RCC 7860 (cell line): ENCODE measurements around the gene CMTR2.
"Not testable (repeated sequence)": the region's sequence is repeated elsewhere in the genome, so short reads cannot be mapped to it uniquely, and the experiment has no call there.

Experiments used
- DNase-seq: peaks from one replicate; pipeline ENCODE4 v3.0.0-alpha.2; 2015; ENCODE audit warnings: low spot score
- FAIRE-seq: peaks from 2 replicates; lab custom pipeline; 2012; peaks lifted over from hg19 to GRCh38; lab: Jason Lieb, UNC

Gene CMTR2, protein sequence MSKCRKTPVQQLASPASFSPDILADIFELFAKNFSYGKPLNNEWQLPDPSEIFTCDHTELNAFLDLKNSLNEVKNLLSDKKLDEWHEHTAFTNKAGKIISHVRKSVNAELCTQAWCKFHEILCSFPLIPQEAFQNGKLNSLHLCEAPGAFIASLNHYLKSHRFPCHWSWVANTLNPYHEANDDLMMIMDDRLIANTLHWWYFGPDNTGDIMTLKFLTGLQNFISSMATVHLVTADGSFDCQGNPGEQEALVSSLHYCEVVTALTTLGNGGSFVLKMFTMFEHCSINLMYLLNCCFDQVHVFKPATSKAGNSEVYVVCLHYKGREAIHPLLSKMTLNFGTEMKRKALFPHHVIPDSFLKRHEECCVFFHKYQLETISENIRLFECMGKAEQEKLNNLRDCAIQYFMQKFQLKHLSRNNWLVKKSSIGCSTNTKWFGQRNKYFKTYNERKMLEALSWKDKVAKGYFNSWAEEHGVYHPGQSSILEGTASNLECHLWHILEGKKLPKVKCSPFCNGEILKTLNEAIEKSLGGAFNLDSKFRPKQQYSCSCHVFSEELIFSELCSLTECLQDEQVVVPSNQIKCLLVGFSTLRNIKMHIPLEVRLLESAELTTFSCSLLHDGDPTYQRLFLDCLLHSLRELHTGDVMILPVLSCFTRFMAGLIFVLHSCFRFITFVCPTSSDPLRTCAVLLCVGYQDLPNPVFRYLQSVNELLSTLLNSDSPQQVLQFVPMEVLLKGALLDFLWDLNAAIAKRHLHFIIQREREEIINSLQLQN

GRCh38 chr16:71288890-71289731 is at the start of gene CMTR2:
Gene CMTR2, minus strand, starts transcription at chr16:71289402. Its CDS starts 3,482 bp downstream, at chr16:71285920.
- FAIRE-seq, result peak; percentile 39
- peak; percentile 86 for DNase-seq

DNA sequence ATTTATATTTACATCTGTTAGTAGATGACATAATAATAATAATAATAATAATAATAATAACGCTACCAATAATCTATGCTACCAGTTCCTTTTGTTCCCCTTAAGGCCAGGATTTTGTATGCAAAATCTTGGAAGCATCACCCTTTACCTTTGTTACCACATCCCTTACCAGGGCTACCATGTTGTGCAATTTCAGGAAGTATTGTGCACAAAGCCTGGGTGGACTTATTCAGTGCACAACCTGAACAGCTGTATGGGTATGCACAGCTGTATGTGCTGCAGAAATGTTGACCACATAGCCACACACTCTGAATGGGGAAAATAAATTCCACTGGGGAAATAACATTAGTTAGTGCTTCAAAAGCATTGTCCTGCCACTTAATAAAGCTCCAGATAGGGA is 49.4 kb upstream of the CMTR2 start:
- FAIRE-seq (no peak), DNase-seq (no peak)

DNA sequence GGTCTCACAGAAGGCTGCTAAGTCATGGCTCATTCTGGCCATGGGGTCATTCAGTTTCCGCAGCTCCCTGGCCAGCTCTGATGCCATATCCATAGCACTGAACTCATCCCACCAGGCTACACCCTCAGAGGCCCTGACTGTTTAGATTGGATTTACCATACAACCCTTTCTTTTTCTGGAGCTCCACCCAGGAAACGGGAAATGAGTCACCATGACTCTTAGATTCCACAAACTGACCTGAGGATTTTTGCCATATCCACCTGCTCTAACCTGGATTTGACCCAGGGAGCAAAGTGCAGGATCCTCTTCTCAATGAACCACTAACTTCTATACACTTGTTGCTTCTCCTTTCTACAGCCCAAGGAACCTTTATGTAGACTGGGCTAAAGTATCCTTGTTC is 49.0 kb upstream of the CMTR2 start:
- peak; percentile 53 for DNase-seq
- FAIRE-seq, result no peak

GRCh38 chr16:71337631-71338030 is 48.4 kb upstream of the CMTR2 start:
- no peak for DNase-seq
- no peak for FAIRE-seq

DNA sequence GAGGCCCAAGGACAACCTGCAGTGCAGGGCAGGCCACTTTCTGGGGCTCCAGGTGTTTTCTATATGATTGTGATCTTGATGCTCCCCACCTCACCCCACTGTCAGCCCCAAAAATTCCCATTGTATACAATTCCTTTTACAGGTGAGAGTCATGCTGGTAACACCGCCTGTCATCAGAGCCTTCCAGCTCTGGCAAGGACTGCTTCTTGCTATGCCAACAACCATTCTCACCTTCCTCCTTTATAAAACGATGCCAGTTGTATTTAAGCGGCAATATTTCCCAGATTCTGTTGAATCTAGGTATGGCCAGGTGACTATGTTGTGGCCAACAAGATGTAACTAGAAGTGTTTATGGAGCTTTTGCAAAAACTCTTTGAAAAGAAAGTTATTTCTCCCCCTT is 38.9 kb upstream of the CMTR2 start:
- DNase-seq (no peak), FAIRE-seq (no peak)

DNA sequence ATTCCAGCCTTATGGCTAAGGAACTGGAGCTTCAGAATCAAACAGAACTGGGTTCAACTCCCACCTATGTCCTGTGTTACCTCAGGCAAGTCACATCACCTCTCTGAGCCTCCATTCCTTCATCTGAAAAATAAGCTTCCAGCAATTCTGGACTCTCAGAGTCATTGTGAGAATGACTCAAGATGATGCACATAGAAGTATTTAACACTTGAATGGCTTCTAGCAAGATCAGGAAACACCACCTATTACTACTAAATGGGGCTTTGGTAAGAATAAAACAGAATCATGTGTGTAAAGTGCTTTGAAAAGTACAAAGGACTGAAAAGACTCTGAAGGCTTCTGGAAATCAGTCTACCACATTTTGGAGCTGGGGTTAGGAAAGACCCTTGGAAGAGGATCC is 38.5 kb upstream of the CMTR2 start:
- DNase-seq, result peak; percentile 17
- FAIRE-seq, result no peak

DNA sequence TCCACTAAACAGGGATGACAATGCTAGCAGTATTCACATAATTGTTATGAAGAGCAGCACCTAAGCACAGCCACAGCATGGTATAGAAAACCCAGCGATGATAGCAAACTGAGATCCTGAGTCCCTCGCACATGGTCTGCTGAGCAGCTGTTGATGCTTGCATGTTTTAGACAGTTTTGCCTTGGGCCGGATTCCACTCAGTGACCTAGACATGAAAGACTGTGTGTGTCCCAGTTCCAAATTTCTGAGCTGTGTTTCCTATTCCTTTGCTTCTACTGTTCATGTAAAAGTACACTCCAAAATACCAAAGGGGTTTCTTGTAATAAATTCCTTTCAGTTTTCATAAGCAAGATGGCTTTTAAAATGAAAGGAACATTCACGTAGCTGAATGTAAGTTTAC is 30.8 kb upstream of the CMTR2 start:
- DNase-seq (no peak), FAIRE-seq (no peak)

DNA sequence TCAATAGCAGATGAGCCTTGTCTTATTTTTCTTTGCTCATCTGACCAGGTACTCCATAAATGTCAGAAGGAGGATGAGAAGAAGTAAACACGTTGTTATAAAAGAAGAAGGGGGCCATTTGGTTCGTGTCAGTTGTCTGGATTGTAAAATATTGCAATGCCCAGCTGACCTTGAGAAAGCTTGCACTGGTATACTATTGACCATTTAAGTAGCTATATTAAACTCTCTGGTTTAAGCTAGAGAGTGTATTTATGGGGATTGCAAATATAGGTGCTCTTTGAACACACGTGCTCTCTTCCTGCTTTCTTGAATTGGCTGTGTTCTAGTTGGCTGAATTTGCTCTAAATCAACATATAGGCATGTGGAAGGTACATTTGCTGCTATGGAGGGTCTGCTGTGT is 26.1 kb upstream of the CMTR2 start:
- FAIRE-seq (no peak), DNase-seq (no peak)

- not testable (repeated sequence) for DNase-seq, FAIRE-seq
Observed at GRCh38 chr16:71313591-71313990, 24.4 kb upstream of the CMTR2 start.

DNA sequence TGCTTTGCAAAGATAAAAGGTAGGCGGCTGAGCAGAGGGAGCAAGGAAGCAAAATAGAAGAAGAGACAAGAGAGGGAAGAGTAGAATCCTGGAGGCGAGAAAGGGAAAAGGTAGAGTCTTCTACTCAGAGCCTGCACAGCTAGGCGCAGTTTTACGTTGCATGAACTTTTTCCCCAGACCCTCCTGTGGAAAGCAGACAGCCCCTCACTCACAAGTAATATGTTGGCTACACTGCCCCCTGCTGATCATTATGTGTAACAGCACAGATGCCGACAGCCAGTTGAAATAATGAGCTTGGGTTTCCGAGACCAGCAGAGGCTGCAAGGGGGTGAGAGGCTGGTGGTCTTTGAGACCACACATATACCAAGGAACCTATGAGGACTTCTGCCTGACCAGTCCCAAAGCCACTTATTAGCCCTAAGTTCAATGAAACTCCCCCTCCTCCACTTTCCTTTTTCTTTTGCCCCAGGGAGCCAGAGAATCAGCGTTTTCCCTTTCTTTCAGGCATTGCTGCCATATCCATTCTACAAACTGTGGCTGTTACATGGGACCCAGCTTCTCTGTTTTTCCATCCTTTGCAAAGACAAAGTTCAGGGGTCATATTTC is 22.5 kb upstream of the CMTR2 start:
- FAIRE-seq (no peak), DNase-seq (no peak)

GRCh38 chr16:71303938-71304337 is 14.7 kb upstream of the CMTR2 start:
- DNase-seq (no peak), FAIRE-seq (no peak)

GRCh38 chr16:71297341-71297634 is 8.1 kb upstream of the CMTR2 start:
- no peak for DNase-seq
- no peak for FAIRE-seq

DNA sequence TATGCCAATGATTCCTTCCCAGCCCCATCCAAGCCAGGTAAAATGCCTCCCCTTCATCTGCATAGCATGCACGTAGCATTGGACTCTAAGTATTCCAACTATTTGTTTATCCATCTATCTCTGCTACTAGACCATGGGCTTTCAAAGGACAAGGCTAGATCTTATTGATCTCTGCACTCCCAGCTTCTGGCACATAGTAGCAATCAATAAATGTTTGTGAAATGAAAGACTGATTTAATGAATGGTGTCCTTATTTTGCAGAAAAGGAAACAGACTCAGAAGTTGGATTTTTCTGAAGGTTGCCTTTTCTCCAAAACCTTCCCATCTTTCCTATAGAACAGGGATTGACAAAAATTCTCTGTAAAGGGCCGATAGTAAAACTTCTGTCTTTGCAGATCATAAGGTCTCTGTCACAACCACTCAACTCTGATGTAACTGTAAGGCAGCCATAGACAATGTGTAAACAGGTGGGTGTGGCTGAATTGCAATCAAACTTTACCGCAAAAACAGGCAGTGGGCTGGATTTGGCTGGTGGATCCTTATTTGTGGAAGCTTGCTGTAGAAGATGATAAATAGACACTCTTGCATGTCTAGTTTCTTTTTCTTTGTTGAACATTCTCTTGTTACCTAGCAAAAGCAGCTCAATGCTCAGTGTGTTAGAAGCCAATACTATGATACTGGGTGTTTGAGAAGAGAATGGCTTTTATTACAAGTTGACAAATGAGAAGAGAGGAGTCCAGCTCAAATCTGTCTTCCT is 7.6 kb upstream of the CMTR2 start:
- DNase-seq, result no peak
- no peak for FAIRE-seq

DNA sequence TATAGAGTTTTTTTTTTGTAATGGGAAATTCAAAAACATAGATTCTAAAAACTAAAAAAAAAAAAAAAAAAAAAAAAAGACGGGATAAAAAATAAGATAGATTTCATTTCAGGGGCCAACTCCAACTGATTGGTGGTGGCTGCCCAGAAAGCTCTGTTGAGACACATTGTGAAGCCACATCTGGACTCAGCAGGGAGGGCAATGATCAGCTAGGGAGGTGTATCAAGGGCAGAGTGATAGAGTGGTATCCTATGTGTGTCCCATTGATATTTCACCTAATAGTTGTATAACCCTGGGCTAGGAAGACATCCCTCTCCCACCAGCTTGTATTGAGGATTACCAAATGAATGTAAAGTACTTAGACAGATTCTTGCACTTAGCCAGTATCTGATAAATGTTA is 6.7 kb upstream of the CMTR2 start:
- FAIRE-seq (no peak), DNase-seq (no peak)

GRCh38 chr16:71293919-71294318 is 4.7 kb upstream of the CMTR2 start:
- DNase-seq (no peak), FAIRE-seq (no peak)

GRCh38 chr16:71292095-71292494 is 2.9 kb upstream of the CMTR2 start:
- FAIRE-seq, result not testable (repeated sequence)

DNA sequence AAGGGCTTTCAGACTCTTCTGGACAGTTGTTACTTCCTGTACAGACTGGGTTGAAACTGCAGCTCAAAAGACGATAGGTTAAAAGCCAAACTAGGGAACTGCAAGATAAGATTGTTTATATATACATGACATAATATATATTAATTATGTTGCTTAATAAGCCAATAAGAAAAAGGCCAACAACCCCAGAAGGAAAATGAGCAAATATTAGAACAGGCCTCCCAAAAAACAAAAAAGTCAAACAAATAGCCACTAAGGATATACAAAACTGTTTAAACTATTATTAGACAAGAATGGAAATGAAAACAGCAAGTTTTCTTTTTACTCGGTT is 495 bp upstream of the CMTR2 start:
- DNase-seq, result no peak
- no peak for FAIRE-seq

More at GRCh38 chr16:71292095-71292494, 2.9 kb upstream of the CMTR2 start:
- DNase-seq, result not testable (repeated sequence)

DNA sequence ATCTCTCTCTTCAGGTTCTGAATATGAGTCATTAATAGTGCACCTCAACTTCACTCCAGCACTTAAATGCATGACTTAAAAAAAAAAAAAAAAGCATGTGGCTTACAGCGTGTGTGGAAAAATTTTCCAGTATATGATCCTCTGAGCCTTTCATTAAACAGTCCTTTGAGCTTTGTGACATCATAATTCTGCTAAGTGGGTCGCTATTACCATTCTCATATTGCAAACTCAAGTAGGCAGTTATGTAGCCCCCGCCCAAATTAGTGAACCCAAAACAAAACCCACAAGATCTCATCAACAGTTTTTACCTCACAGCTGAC is 672 bp downstream of the CMTR2 start:
- FAIRE-seq (no peak), DNase-seq (no peak)

GRCh38 chr16:71287911-71288310 is 1.3 kb downstream of the CMTR2 start:
- FAIRE-seq, result no peak

GRCh38 chr16:71287454-71287853 is 1.7 kb downstream of the CMTR2 start:
- no peak for DNase-seq
- FAIRE-seq, result no peak

More at GRCh38 chr16:71287911-71288310, 1.3 kb downstream of the CMTR2 start:
- DNase-seq, result no peak

GRCh38 chr16:71283612-71284011 is 5.6 kb downstream of the CMTR2 start:
- FAIRE-seq, result no peak
- DNase-seq, result no peak
